ENCODE results near the gene ANAPC10.
A peak's percentile ranks its signal among the peaks of the same experiment; 100 is the strongest.
"Not testable (repeated sequence)": the region's sequence is repeated elsewhere in the genome, so short reads cannot be mapped to it uniquely, and the experiment has no call there.

The ANAPC10 gene

GRCh38 chr4:145097821-145098674 is at the start of gene ANAPC10, which contains the start of gene ABCE1:
ANAPC10 (minus strand) TSS chr4:145098196; CDS start chr4:145096099, 2,097 bp downstream.
ABCE1 (plus strand) TSS chr4:145098311; CDS start chr4:145104413, 6,102 bp downstream.
- DNase-seq: peak; percentile 95

GRCh38 chr4:145136219-145136618 is 38.2 kb upstream of the ANAPC10 start:
- not testable (repeated sequence) for DNase-seq

GRCh38 chr4:145132511-145133098 is 34.6 kb upstream of the ANAPC10 start:
- no peak for DNase-seq

GRCh38 chr4:145131848-145132247 is 33.9 kb upstream of the ANAPC10 start:
- DNase-seq: no peak

- no peak for DNase-seq
These were observed 32.9 kb upstream of the ANAPC10 start for GRCh38 chr4:145130788-145131399.

GRCh38 chr4:145130130-145130529 is 32.1 kb upstream of the ANAPC10 start:
- no peak for DNase-seq

GRCh38 chr4:145125396-145125795 is 27.4 kb upstream of the ANAPC10 start:
- DNase-seq: no peak

GRCh38 chr4:145108128-145108527 is 10.1 kb upstream of the ANAPC10 start:
- no peak for DNase-seq

GRCh38 chr4:145107126-145107525 is 9.1 kb upstream of the ANAPC10 start:
- DNase-seq: no peak

GRCh38 chr4:145103496-145103895 is 5.5 kb upstream of the ANAPC10 start:
- DNase-seq: no peak

GRCh38 chr4:145102619-145103018 is 4.6 kb upstream of the ANAPC10 start:
- no peak for DNase-seq

- DNase-seq: no peak
These were observed 3.1 kb upstream of the ANAPC10 start for GRCh38 chr4:145101091-145101490.

GRCh38 chr4:145099653-145100052 is 1.7 kb upstream of the ANAPC10 start:
- DNase-seq: no peak

- DNase-seq: no peak
These were observed 660 bp upstream of the ANAPC10 start for GRCh38 chr4:145098675-145099037.

- no peak for DNase-seq
These were observed 620 bp downstream of the ANAPC10 start for GRCh38 chr4:145097331-145097820.

GRCh38 chr4:145093638-145094037 is 4.4 kb downstream of the ANAPC10 start:
- no peak for DNase-seq

GRCh38 chr4:145090380-145090779 is 7.6 kb downstream of the ANAPC10 start:
- DNase-seq: no peak

GRCh38 chr4:145083891-145084605 is 13.9 kb downstream of the ANAPC10 start:
- no peak for DNase-seq

GRCh38 chr4:145081756-145082155 is 16.2 kb downstream of the ANAPC10 start:
- DNase-seq: no peak

GRCh38 chr4:145076469-145076855 is 21.5 kb downstream of the ANAPC10 start:
- DNase-seq: no peak

- no peak for DNase-seq
These were observed 22.1 kb downstream of the ANAPC10 start for GRCh38 chr4:145075742-145076468.

GRCh38 chr4:145071560-145071959 is 26.4 kb downstream of the ANAPC10 start:
- DNase-seq: no peak
